ENCODE data around the gene FRAT2.
A peak's percentile ranks its signal among the peaks of the same experiment; 100 is the strongest.
"Not testable (repeated sequence)": the region's sequence is repeated elsewhere in the genome, so short reads cannot be mapped to it uniquely, and the experiment has no call there.

Gene FRAT2

DNA sequence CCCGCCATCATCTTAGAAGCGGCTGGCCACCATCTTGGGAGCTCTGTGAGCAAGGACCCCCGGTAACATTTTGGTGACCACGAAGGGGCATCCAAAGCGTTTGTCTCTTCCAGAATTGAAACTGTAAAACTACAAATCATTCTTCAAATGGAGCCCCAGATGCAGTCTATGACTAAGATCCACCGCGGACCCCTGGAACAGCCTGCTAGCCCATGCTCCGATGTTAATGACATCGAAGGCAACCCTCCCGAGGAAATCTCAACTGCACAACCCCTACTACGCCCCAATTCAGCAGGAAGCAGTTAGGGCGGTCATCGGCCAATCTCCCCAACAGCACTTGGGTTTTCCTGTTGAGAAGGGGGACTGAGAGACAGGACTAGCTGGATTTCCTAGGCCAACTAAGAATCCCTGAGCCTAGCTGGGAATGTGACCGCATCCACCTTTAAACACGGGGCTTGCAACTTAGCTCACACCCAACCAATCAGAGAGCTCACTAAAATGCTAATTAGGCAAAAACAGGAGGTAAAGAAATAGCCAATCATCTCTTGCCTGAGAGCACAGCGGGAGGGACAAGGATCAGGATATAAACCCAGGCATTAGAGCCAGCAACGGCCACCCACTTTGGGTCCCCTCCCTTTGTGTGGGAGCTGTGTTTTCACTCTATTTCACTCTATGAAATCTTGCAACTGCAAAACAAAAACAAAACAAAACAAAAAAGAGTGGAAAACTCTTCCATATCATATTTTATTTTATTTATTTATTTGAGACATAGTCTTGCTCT, 43.8 kb downstream of the FRAT2 start:
- Histone ChIP-seq H3K4me3 (ENCODE audit: extremely low read depth, insufficient read depth, low read length, poor library complexity, severe bottlenecking) (peak overlapping the region; percentile 82), H3K36me3 (ENCODE audit: control insufficient read depth, insufficient read depth, low read length) (peaks cover 15% of the 10 kb centered on the region)
- WGBS, 2 experiments (ENCODE audit: insufficient coverage in 2 of 2): 93 to 94% methylated on average over 11 to 14 of the region's 17 CpGs
- H3K4me1 ChIP-seq (ENCODE audit: control insufficient read depth, insufficient read depth, low read length, poor library complexity, severe bottlenecking); H3K9me3 ChIP-seq (ENCODE audit: control insufficient read depth, low read length); H3K27ac ChIP-seq (ENCODE audit: low read depth, low read length, severe bottlenecking): not testable (repeated sequence)

DNA sequence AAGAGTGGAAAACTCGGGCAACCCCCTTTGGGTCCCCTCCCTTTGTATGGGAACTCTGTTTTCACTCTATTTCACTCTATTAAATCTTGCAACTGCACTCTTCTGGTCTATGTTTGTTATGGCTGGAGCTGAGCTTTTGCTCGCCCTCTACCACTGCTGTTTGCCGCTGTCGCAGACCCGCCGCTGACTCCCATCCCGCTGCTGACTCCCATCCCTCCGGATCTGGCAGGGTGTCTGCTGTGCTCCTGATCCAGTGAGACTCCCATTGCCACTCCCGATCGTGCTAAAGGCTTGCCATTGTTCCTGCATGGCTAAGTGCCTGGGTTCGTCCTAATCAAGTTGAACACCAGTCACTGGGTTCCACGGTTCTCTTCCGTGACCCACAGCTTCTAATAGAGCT, 44.5 kb downstream of the FRAT2 start:
- H3K9me3 ChIP-seq (ENCODE audit: control insufficient read depth, low read length); H3K4me3 ChIP-seq (ENCODE audit: extremely low read depth, insufficient read depth, low read length, poor library complexity, severe bottlenecking); H3K4me1 ChIP-seq (ENCODE audit: control insufficient read depth, insufficient read depth, low read length, poor library complexity, severe bottlenecking); H3K27ac ChIP-seq (ENCODE audit: low read depth, low read length, severe bottlenecking): not testable (repeated sequence)
- WGBS, 2 experiments (ENCODE audit: insufficient coverage in 2 of 2): 95 to 97% methylated on average over 10 to 12 of the region's 13 CpGs
- peaks cover 15% of the 10 kb centered on the region for H3K36me3 ChIP-seq (ENCODE audit: control insufficient read depth, insufficient read depth, low read length)

All from mesodermal cell (in vitro differentiated cells).